Transverse colon (tissue), 4 donors: ENCODE measurements around the gene AARS2.

Experiments
- EP300 ChIP-seq: sonication (generic); formaldehyde crosslinking; IDR thresholded peaks from one replicate; pipeline ENCODE4 v1.6.1; 2017; ENCODE audit warnings: antibody characterized with exemption, low read depth
- POLR2AphosphoS5 ChIP-seq, 3 donors: sonication (generic); formaldehyde crosslinking; IDR thresholded peaks; one replicate each; pipeline ENCODE4 v1.6.1; 2016; ENCODE audit warnings: antibody characterized with exemption in 3 of 3
- TF ChIP-seq, protein P1 (sequence below), 5 experiments: fragments of 200-600 bp in 3 of 5; fragments of 450-650 bp in 2 of 5; sonication (generic) in 3 of 5; IDR thresholded peaks; 1 replicate in 2 of 5; 2 replicates in 3 of 5; pipeline ENCODE4 v1.5.1; 2016 to 2017; ENCODE audit warnings: antibody characterized with exemption in 5 of 5, inconsistent platforms in 3 of 5, mild to moderate bottlenecking in 2 of 5, moderate library complexity in 1 of 5

DNA sequence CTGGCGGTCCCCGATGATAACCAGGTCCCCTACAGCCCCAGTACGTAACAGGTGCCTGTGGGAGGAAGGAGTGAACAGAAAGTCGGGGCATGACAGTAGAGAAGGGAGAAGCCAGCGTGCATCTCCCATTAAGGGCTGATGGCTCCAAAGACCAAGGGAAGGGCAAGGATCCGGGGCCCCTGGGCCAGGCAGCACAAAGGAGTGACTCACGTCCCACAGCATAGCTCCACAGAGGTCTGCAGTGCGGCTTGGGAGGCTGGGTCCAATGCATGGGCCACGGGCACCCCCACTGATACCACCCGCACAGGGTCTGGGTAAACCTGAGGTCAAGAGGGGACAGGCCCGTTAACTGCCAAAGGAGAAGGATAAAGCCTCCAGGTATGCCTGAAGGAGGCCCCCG lies 10.3 kb downstream of the AARS2 start:
- TF ChIP-seq, protein P1, sequence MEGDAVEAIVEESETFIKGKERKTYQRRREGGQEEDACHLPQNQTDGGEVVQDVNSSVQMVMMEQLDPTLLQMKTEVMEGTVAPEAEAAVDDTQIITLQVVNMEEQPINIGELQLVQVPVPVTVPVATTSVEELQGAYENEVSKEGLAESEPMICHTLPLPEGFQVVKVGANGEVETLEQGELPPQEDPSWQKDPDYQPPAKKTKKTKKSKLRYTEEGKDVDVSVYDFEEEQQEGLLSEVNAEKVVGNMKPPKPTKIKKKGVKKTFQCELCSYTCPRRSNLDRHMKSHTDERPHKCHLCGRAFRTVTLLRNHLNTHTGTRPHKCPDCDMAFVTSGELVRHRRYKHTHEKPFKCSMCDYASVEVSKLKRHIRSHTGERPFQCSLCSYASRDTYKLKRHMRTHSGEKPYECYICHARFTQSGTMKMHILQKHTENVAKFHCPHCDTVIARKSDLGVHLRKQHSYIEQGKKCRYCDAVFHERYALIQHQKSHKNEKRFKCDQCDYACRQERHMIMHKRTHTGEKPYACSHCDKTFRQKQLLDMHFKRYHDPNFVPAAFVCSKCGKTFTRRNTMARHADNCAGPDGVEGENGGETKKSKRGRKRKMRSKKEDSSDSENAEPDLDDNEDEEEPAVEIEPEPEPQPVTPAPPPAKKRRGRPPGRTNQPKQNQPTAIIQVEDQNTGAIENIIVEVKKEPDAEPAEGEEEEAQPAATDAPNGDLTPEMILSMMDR (IDR thresholded peaks at IDR 0.05): no peak
- no peak for TF ChIP-seq POLR2AphosphoS5 (IDR thresholded peaks at IDR 0.05)
- TF ChIP-seq EP300: no peak
